GM19395 (cell line): Measurements from ENCODE around the gene C1QTNF1.

Experiments
- ATAC-seq: cut with Tn5 transposase; IDR thresholded peaks from one replicate; pipeline ENCODE4 v1.9.1; 2021; ENCODE audit warnings: mild to moderate bottlenecking, moderate library complexity; ENCODE audit not compliant: unreplicated experiment

The C1QTNF1 gene

DNA sequence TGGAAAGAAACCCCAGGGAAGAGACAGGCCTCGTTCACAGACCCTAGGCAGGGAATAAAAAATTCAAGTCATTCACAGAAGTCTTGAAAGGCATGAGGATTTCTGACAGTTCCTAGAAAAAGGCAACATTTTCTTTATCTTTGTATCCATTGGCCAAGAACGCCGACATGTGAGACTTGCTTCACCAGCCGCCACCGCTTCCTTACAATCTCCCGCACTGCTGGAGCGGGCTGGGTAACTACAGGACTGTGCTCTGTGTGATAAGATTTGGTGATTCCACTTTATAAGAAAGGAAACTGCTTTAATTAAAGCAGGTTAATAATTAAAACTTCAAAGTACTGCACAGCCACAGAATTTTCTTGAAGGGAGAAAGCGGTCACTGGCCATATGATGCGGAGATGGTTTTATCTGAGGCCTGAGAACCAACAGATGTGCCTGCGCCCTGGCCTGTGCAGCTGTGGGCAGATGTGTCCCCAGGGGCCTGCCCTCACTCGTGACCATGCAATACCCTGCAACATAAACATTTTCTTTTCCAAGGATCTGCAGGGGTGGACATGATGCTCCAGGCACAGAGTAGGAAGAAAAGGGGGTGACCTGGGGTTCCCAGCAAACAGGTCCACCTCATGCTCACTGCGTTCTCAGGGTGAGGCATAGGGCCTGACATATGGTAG, 31.3 kb upstream of the C1QTNF1 start:
- ATAC-seq, result no peak

DNA sequence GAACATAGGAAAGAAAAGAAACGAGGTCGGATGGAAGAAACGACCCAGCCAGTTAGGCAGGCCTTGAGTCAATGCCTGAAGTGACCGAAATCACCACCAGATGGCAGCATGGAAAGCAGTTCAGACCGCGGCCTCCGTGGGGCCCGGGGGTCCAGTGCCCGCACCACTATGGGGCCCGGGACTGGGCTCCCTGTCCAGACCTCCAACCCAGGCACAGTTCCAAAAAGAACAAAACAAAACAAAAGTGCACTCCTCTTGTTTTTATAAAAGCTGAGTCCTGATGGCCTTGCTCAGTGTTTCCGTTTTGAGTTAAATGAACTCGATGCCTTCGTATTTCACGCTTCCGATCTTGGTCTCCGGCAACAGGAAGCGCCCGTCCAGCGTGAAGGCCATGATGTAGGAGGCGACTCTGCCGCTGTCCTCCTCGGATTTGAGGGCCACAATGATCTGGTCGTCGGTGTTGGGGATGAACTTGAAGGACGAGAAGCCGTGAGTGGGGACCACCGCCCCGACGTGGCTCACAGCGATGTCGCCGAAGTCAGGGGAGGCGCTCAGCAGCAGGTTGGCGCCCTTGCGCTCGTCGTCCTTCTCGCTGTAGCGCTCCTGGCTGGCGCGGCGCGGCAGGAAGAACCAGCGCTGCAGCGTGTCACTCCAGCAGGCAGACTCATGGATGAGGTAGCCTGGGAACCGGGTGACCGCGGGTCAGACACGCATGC, 30.6 kb upstream of the C1QTNF1 start:
- ATAC-seq, result no peak

DNA sequence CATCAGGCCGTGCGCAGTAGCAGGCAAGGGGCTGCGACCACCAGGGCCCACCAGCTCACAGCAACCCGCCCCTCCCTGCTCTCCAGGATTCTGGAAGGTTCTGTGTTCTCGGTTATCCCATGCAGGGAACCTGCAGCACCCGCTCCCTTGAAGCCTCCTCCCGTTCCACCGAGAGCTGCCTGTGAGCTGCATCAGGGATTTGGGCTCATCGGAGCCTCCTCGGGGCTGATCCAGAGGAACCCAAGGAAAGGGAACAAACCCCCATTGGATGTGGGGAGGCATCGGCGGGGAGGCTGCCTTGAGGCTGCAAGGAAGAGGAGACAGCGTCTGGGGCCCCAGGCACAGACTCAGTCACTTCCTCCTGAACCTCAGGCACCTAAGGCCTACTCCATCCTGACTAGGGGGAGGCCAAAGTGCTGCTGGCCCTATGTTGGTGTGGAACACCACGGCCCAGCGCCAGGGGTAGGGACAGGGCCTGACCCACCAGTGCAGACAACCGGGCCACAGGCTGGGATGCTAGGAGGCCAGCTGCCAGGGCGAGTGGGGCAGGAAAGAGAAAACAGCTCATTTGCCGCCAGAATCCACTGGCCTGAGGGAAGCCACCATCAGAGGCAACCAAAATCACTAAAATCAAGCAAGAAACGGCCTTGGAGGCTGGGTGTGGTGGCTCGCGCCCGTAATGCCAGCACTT, 29.8 kb upstream of the C1QTNF1 start:
- no peak for ATAC-seq

DNA sequence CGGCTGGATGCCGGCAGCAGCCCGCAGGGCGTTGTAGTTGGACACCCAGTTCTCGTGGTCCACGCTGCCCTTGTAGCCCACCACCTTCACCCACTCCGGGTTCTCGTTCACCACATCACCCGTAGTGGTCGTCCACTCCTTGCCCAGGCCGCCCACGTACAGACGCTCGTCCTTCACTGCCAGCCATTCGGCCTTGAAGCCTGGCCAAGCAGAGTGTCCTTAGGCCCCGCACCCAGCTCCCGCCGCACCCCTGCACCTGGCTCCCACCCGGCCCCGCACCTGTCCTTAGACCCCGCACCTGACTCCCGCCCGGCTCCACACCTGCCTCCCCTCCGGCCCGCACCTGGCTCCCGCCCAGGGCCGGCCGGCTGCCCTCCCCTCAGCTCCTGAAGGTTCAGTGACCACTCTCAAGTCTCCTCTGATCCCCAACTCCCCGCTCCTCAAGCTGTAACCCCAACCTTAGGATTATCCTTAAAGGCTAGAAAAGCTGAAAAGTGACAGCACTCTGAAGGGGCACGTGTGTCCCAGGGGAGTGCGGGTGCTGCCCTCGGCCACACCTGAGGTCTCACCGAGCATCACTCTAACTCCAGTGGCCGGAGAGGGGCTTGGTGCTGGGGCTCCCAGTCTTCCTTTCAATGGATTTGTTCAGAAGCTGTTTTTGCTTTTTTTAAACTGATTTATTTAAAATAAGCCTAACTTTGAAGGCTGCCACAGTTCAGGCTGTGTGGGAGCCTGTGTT, 28.8 kb upstream of the C1QTNF1 start:
- ATAC-seq, result no peak

DNA sequence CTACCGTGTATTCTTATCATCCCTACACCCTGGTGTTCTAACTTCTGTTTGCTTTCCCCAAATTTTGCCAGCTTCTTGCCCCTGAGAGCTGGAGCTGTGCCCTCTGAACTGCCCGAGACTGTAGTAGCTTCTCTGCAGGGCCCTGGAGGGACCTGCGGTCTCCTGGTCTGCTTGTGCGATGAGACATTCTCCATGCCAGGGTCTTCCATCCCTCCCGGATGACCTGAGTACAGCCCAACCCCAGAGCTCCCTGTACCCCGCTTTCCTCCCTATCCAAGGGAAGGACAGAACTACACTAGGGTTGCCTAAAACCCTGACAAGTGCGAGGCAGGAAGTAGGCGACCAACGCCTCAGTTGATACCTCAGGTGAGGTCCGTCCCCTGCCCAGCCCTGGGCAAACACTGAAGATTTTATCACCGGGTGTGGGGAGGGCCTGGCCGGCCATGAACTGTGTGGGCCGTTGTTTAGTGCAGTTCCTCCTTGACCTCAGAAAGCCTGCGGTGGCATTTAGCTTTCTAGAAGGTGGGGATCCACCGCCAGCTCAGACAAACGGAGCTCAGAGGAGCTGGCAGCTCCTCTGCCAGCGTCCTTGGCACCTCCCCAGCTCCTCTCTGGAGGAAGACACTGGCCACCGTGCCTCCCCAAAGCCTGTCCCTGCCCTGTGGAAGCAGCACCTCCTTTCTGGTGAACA, 28.1 kb upstream of the C1QTNF1 start:
- ATAC-seq, result no peak

DNA sequence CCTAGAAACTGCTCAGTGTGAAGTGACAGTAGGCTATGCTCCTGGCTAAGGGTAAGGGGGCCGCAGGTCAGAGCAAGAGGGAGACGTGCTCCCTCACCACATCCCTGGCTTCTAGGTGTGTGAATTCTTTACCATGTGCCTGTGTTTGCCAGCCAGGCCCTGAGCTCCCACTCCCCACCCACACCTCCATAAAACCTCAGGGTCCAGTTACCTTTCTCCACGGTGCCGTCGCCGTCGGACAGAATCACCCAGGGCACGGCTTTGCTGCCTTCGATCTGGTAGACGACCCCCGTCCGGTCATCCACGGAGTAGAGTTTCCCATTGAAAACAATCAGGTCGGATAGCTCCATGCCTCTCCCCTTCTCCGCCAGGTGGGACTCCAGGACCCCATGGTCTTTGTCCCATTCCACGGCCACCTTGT, 27.2 kb upstream of the C1QTNF1 start:
- no peak for ATAC-seq

DNA sequence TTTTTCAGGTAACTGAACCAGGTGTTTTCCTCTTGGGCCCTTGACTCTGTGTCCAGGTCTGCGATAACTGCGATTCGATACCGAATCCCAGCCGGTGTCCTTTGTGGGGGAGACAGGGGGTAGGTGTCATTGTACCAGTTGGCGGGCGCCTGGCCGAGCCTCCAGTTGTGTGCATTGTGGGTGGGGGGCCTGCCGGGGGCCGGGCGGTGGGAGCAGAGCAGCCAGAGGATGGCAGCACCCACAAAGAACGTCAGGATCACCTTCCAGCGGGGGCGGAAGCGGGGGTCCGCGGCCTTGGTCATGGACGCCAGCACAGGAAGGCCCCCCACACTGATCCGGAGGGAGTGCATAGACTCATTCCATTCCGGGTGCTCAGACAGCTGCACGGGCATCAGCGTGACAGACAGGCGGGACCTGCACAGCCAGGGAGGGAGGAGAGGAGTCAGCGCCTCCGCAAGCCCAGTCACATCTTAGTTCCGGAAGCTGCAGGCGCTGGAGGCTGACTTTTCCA, 26.7 kb upstream of the C1QTNF1 start:
- no peak for ATAC-seq

DNA sequence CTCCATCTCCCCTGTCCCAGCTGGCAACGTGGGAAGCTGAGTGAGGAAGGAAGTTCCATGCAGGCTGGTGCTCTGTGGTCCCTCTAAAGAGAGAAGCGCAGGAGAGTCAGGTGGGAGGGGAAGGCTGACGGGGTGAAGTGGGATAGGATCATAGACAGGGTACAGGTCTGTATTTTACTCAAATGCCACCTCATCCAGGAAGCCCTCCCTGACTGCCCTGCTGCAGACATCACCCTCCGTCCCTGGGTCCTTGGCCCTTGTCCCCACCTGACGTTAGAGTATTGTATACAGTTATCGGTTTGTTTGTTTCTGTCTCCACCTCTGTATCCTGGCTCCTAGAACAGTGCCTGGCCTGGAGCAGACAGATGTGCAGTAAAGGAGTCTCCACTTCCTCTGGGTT, 26.1 kb upstream of the C1QTNF1 start:
- no peak for ATAC-seq

DNA sequence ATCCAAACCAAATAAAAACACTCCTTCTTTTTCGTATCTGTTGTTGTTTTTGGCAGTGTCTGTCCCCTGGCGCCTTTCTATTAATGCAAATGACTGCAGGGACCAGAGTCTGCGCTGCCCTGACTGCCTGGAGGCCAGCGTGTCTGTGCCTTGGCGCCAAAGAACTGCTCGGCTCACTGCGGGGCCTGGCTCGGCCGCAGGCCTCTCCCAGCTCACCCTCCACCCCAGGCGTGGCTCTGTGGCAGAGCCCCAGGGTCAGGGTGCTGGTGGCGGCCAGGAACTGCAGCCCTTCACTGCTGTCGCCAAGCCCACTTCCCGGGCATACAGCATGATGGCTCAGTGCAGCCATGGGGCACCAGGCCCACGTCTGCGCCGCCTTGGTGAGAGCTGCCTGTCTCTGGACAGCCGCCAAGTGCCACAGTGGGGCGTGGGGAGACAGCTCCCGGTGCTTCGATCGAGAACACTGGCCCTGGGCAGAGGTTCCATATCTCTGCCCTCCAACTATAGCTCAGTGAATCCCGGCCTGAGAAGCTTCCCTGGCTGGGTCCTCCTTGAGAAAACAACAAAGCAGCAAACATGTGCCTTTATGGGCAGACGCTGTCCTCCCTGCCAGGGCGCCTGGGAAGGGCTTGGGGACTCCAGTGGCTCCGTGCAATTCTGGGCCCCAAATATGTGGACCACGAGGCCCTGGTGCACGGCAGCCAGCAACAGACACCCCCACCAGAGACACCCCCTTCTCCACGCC, 25.5 kb upstream of the C1QTNF1 start:
- no peak for ATAC-seq

DNA sequence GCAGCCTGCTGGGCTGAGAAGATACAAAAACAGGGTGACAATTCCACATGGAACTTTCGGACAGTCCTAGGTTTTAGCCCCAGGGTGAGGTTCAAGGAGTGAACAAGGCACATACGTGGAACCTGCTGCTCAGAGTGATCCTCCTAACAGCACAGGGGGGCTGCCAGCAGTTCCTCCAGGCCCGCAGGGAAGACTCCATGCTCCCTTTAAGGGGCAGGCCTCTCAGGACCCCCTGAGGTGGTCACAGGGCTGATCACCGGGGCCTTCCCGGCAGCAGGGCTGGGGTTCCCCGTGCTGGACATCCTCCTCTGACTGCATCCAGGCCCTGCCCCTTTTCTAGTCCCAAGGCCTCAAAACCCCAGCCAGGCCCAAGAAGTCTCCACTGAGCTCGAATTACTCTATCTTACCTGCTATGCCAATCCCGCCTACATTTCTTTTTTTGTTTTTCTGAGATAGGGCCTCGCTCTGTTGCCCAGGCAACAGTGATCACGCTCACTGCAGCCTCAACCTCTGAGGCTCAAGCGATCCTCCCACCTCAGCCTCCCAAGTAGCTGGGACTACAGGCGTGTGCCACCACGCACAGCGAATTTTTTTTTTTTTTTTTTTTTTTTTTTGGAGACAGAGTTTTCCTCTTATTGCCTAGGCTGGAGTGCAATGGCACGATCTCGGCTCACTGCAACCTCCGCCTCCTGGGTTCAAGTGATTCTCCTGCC, 24.8 kb upstream of the C1QTNF1 start:
- no peak for ATAC-seq

DNA sequence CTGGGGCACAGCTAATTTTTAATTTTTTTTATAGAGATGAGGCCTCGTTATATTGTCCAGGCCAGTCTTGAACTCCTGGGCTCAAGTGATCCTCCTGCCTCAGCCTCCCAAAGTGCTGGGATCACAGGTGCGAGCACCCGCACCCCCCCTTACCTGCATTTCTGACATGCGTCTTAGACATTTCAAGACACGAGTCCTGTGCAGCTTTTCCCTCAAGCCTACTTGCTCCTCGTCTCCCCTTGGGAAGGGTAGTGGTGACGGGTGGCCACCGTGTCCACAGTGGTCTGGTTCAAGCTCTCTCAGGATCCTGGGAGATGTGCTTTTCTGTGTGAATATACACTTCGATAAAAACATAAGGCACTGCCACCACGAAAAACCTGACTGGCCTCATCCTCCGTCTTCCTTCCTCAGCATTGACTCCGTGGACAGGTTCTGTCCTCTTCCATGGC, 24.0 kb upstream of the C1QTNF1 start:
- ATAC-seq, result no peak

DNA sequence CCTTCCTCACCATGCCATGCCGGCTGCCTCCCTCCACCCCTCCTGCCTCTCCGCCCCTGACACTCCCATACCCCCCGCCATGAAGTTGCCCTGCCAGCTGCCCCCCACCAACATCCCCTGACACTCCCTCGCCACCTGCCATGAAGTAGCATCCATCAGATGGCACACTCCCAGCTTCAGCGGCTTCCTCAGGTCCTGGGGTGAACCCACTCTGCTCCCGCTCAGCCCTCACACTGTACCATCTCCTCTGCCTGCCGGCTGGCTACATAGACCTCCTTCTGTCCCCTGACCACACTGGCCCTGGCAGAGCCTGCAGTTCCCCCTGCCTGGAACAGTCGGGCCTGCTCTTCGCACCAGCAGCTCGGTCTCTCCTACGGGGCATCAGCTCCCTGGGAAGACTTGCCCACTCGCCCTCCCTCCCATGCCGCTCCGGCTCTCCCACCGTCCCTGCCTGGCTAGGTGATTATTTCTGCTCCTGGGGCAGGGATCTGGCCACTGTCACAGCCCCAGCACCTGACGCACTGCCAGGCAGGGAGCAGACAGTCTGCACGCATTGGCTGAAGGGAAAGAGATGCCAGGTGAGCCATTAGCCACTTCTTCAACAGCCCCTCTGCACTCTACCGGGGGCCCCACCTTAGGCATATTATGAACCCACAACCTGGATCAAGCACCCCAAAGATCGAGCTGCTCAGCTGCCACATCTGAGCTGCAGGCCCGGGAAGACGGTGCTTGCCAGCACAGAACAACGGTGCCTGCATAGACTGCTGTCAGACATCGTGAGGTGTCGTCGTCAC, 23.4 kb upstream of the C1QTNF1 start:
- ATAC-seq, result no peak

DNA sequence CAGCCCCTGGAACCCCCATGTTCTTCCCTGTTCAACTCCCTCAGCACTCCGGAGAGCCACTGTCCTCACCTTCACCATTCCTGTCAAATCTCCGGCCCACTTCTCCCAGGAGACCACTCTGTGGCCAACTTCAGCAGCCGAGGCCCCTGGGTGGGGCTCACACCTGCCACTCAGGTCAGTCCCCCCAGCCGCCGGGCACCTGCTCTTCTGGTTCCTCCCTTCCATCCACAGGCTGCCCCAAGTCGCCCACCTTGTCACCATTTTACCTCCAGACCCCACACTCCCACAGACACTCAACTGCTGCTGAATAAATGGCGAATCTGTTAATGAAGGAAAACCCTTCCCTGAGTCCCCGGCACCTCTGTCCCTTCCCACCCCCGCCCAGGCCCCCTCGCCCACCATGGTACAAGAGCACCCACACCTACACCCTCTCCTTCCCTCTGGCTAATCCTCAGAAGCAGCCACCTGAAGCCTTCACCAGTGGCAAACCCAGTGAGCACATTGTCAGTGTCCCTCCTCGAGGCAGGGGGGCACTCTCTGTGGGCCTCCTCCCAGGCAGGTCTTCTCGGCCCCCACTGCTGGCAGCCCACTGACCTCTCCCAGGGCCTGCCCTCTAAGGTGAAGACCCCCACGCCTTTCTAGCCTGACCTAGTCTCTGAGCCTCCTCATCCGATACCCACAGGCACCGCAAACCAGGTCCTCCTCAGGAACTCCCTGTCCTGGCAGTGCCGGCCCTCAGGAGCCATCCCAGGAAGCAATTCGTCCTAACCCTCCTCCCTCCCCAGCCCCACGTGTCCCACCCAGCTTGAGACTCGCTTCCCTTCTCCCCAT, 22.6 kb upstream of the C1QTNF1 start:
- no peak for ATAC-seq

DNA sequence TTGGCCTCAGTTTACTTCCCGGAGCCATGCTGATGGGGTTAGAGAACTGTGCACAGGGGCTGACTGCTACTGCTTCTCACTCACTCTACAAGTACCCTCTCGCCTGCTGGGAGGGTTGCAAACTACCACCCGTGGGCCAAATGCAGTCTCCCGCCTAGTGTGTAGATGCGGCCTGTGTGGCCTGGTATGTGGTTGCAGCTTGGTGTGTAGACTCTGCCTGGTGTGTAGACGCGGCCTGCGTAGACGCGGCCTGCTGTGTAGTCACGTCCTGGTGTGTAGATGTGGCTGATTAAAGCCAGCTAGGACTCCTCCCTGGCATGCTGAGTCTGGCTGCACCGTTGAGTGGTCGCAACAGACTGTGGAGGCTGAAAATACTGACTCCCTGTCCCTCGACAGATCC, 21.7 kb upstream of the C1QTNF1 start:
- no peak for ATAC-seq

DNA sequence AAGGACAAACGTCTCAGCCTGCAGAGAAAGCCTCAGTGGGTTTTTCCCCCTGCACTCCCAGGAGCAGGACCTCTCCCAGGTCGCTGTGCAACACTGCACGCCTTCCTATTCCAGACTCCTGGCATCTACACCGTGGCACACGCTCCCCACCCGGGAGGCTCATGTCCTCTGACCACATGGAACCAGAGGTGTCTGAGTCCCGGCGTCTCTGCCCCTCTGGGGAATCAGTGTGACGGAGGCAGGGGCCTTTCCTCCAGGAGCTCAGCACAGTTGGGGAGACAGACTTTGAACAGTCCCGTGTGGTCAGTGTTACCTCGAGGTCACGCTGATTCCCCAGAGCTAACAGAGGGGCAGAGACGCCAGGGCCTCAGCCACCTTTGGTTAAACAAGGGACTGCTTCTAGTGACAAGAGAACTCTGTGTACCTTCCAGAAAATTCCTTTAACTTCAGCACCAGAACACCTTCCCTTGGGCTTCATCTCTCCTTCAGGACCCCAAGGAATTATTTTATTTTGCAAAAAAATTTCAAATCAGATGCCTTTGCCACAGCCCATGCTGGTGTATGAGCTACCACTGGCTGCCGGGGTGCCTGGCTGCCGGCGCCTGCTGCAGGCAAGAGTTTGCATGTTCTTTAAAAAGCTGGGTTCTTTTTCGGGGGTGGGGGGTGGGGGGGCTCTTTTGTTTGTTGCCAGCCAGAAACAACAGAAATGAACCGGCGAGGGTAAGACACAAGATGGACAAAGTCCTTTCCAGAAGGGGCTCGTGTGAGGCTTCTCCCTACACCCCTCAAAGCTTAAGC, 21.0 kb upstream of the C1QTNF1 start:
- ATAC-seq, result no peak

DNA sequence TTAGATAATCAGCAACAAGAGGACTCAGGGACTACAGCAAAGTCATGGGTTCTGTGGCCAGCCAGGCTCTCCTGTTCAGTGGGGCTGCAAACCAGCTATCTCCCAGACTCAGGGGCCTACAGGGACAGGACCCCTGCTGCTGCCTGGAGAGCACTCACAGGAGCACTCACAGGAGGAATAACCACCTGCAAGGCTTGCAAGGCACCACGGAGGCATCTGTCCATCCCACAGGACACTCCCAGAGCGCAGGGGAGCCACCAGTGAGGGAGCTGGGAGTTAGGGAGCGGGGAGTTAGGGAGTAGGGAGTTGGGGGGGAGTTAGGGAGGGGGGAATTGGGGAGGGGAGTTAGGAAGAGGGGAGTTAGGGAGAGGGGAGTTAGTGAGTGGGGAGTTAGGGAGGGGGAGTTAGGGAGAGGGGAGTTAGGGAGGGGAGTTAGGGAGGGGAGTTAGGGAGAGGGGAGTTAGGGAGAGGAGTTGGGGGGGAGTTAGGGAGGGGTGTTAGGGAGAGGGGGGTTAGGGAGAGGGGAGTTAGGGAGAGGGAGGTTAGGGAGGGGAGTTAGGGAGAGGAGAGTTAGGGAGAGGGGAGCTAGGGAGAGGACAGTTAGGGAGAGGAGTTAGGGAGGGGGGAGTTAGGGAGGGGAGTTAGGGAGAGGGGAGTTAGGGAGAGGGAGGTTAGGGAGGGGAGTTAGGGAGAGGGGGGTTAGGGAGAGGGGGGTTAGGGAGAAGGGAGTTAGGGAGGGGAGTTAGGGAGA, 20.1 kb upstream of the C1QTNF1 start:
- no peak for ATAC-seq
